Liver (tissue), 9 donors: ENCODE data around the gene OR2L2. TPM values are rescaled to one million over a fixed set of nuclear protein-coding genes. Genes with fewer than 3 reads are reported as not detected.

Source experiments
- DNase-seq: peaks from one replicate; pipeline ENCODE4 v3.0.0-alpha.2; 2017; ENCODE audit warnings: low spot score
- H3K27ac ChIP-seq, 2 donors: one replicate each; pipeline ENCODE4 v1.7.0; 2013; ENCODE audit warnings: inconsistent platforms in 2 of 2, low read length in 2 of 2, control low read depth in 1 of 2, low read depth in 1 of 2, mild to moderate bottlenecking in 1 of 2
- H3K27me3 ChIP-seq, 4 donors: one replicate each; pipeline versions ENCODE4 v1.6.1 to v1.7.0; 2013; ENCODE audit warnings: low read length in 3 of 4, inconsistent platforms in 1 of 4, mild to moderate bottlenecking in 1 of 4, moderate library complexity in 1 of 4; ENCODE audit not compliant: control insufficient read depth in 4 of 4, insufficient read depth in 4 of 4
- H3K36me3 ChIP-seq, 4 donors: one replicate each; pipeline versions ENCODE4 v1.6.1 to v1.7.0; 2013; ENCODE audit warnings: low read length in 3 of 4, mild to moderate bottlenecking in 3 of 4, low read depth in 1 of 4, moderate library complexity in 1 of 4; ENCODE audit not compliant: control insufficient read depth in 4 of 4, insufficient read depth in 3 of 4
- H3K4me1 ChIP-seq, 4 donors: one replicate each; pipeline versions ENCODE4 v1.6.1 to v1.7.0; 2013; ENCODE audit warnings: low read length in 3 of 4, mild to moderate bottlenecking in 3 of 4, moderate library complexity in 1 of 4; ENCODE audit not compliant: control insufficient read depth in 4 of 4, insufficient read depth in 4 of 4
- H3K4me3 ChIP-seq, 3 donors: one replicate each; pipeline versions ENCODE4 v1.6.1 to v1.7.0; 2013; ENCODE audit warnings: low read length in 3 of 3, control low read depth in 1 of 3, low read depth in 1 of 3, mild to moderate bottlenecking in 1 of 3
- H3K9ac ChIP-seq, 2 donors: one replicate each; pipeline ENCODE4 v1.7.0; 2013; ENCODE audit warnings: low read length in 2 of 2, mild to moderate bottlenecking in 2 of 2, moderate library complexity in 2 of 2, control low read depth in 1 of 2, low read depth in 1 of 2
- H3K9me3 ChIP-seq, 4 donors: one replicate each; pipeline versions ENCODE4 v1.6.1 to v1.7.0; 2013; ENCODE audit warnings: low read length in 3 of 4; ENCODE audit not compliant: control insufficient read depth in 4 of 4
- ATF3 ChIP-seq: IDR thresholded peaks from 2 replicates; pipeline ENCODE4 v1.6.1; 2016; ENCODE audit warnings: antibody characterized with exemption
- EGR1 ChIP-seq, 2 donors: IDR thresholded peaks; 2 replicates each; pipeline ENCODE4 v1.6.1; 2016 to 2018; ENCODE audit warnings: antibody characterized with exemption in 2 of 2, low read depth in 2 of 2
- FOXA1 ChIP-seq: IDR thresholded peaks from 2 replicates; pipeline ENCODE4 v1.6.1; 2016; ENCODE audit warnings: antibody characterized with exemption
- GABPA ChIP-seq, 2 donors: IDR thresholded peaks in 1 of 2; conservative IDR thresholded peaks in 1 of 2; 2 replicates each; pipeline ENCODE4 v1.6.1; 2016; ENCODE audit warnings: antibody characterized with exemption in 2 of 2, mild to moderate bottlenecking in 1 of 2, moderate library complexity in 1 of 2
- HNF4A ChIP-seq, 2 donors: conservative IDR thresholded peaks; 2 replicates each; pipeline ENCODE4 v1.6.1; 2016; ENCODE audit warnings: antibody characterized with exemption in 2 of 2, mild to moderate bottlenecking in 2 of 2
- HNF4G ChIP-seq: IDR thresholded peaks from 2 replicates; pipeline ENCODE4 v1.6.1; 2016; ENCODE audit warnings: antibody characterized with exemption
- JUND ChIP-seq, 2 donors: IDR thresholded peaks; 2 replicates each; pipeline ENCODE4 v1.6.1; 2016; ENCODE audit warnings: antibody characterized with exemption in 2 of 2
- NR2F2 ChIP-seq: IDR thresholded peaks from 2 replicates; pipeline ENCODE4 v1.6.1; 2016; ENCODE audit warnings: antibody characterized with exemption
- RAD21 ChIP-seq, 2 donors: IDR thresholded peaks; 2 replicates each; pipeline ENCODE4 v1.6.1; 2016; ENCODE audit warnings: antibody characterized with exemption in 2 of 2, mild to moderate bottlenecking in 2 of 2
- RXRA ChIP-seq, 2 donors: IDR thresholded peaks; 2 replicates each; pipeline ENCODE4 v1.6.1; 2017 to 2018; ENCODE audit warnings: antibody characterized with exemption in 2 of 2, mild to moderate bottlenecking in 1 of 2
- SP1 ChIP-seq: IDR thresholded peaks from 2 replicates; pipeline ENCODE4 v1.6.1; 2018; ENCODE audit warnings: antibody characterized with exemption, mild to moderate bottlenecking
- TAF1 ChIP-seq: conservative IDR thresholded peaks from 2 replicates; pipeline ENCODE4 v1.6.1; 2016; ENCODE audit warnings: antibody characterized with exemption, mild to moderate bottlenecking
- ZBTB33 ChIP-seq: IDR thresholded peaks from 2 replicates; pipeline ENCODE4 v1.6.1; 2016; ENCODE audit warnings: antibody characterized with exemption
- WGBS: extraction: QIAGEN DNeasy Blood & Tissue Kit; methylation state at CpG from one replicate; pipeline ENCODE4 v1.1.7; 2013; 5-methylcytosine and 5-hydroxymethylcytosine counted together
- polyA plus RNA-seq, 2 donors: library from polyadenylated mRNA; stranded (reverse) in 1 of 2; unstranded in 1 of 2; fragments of 200-250 nt in 1 of 2; fragments of >200 nt in 1 of 2; fragmentation: Nextera tagmentation in 1 of 2; extraction: Ambion mirVana in 1 of 2; gene quantifications; one replicate each; pipeline versions ENCODE4 v1.2.1 to v1.2.3, GENCODE V29; 2013 to 2015
- total RNA-seq, 2 donors: library from RNA; depleted of rRNA; stranded (reverse); fragments of >200 nt; gene quantifications; one replicate each; pipeline ENCODE4 v1.2.3, GENCODE V29; 2014
- TF ChIP-seq, protein P1 (sequence below): IDR thresholded peaks from 2 replicates; pipeline ENCODE4 v1.6.1; 2016; ENCODE audit warnings: antibody characterized with exemption
- TF ChIP-seq, protein P2 (sequence below): fragments of 150-350 bp; IDR thresholded peaks from 2 replicates; pipeline ENCODE4 v1.5.1; 2017; ENCODE audit warnings: improper control_type of control experiment, low read depth, low read length; ENCODE audit not compliant: missing input control
- donor health status: healthy.
- donor health status: healthy.
- donor health status: healthy.
- donor health status: healthy.
- donor health status: healthy.

The OR2L2 gene
- total and polyA plus RNA-seq, 4 donors: 0.03 TPM; not detected in 3

DNA sequence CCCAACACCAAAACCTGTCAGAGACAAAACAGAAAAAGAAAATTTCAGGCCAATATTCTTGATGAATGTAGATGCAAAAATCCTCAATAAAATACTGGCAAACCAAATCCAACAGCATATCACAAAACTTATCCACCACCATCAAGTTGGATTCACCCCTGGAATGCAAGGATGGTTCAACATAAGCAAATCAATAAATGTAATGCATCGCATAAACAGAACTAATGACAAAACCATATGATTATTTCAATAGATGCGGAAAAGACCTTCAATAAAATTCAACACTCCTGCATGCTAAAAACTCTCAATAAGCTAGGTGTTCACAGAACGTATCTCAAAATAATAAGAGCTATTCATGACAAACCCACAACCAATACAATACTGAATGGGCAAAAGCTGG lies 20.2 kb upstream of the OR2L2 start:
- DNase-seq: no peak
- no peaks in the 10 kb centered on the region for H3K36me3 ChIP-seq

GRCh38 chr1:248013229-248013710 lies 16.6 kb upstream of the OR2L2 start, which contains the start of gene OR2L5:
Gene OR2L5 (plus strand): TSS chr1:248013660. CDS start chr1:248021948, 8,288 bp downstream.
- no peaks in the 10 kb centered on the region for H3K4me1 ChIP-seq
- 79% methylated on average over 2 of the region's 2 CpGs for WGBS
- no peak within 1 kb of the TSS for H3K4me3 ChIP-seq
- no peak within 1 kb of the TSS for H3K9ac ChIP-seq
- TF ChIP-seq ATF3 (no peak), RAD21 (IDR thresholded peaks at IDR 0.05) (no peak), SP1 (no peak)
- DNase-seq: no peak
- H3K27me3 ChIP-seq: no peaks in the 10 kb centered on the region
- no peak within 1 kb of the TSS for H3K27ac ChIP-seq
- H3K9me3 ChIP-seq: peaks cover 0 to 16% (median under 1%) of the 10 kb centered on the region in 4 donors
- no peaks in the 10 kb centered on the region for H3K36me3 ChIP-seq

More for the DNA sequence above, 20.2 kb upstream of the OR2L2 start:
- TF ChIP-seq, protein P1, sequence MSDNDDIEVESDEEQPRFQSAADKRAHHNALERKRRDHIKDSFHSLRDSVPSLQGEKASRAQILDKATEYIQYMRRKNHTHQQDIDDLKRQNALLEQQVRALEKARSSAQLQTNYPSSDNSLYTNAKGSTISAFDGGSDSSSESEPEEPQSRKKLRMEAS: no peak
- no peak for TF ChIP-seq FOXA1
- no peak for TF ChIP-seq GABPA (IDR thresholded peaks at IDR 0.05 in 1 of 2, conservative IDR thresholded peaks at IDR 0.05 in 1 of 2)
- no peak for TF ChIP-seq ATF3
- TF ChIP-seq HNF4A (conservative IDR thresholded peaks at IDR 0.05): no peak
- TF ChIP-seq, protein P2, sequence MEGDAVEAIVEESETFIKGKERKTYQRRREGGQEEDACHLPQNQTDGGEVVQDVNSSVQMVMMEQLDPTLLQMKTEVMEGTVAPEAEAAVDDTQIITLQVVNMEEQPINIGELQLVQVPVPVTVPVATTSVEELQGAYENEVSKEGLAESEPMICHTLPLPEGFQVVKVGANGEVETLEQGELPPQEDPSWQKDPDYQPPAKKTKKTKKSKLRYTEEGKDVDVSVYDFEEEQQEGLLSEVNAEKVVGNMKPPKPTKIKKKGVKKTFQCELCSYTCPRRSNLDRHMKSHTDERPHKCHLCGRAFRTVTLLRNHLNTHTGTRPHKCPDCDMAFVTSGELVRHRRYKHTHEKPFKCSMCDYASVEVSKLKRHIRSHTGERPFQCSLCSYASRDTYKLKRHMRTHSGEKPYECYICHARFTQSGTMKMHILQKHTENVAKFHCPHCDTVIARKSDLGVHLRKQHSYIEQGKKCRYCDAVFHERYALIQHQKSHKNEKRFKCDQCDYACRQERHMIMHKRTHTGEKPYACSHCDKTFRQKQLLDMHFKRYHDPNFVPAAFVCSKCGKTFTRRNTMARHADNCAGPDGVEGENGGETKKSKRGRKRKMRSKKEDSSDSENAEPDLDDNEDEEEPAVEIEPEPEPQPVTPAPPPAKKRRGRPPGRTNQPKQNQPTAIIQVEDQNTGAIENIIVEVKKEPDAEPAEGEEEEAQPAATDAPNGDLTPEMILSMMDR: no peak
- no peak for TF ChIP-seq ZBTB33
- H3K4me3 ChIP-seq: no peak overlapping the region
- no peak overlapping the region for H3K9ac ChIP-seq
- 74% methylated on average over 3 of the region's 3 CpGs for WGBS
- H3K27ac ChIP-seq: no peak overlapping the region
- H3K9me3 ChIP-seq: peaks cover 0 to 19% (median 1%) of the 10 kb centered on the region in 4 donors
- no peaks in the 10 kb centered on the region for H3K4me1 ChIP-seq
- H3K27me3 ChIP-seq: no peaks in the 10 kb centered on the region

DNA sequence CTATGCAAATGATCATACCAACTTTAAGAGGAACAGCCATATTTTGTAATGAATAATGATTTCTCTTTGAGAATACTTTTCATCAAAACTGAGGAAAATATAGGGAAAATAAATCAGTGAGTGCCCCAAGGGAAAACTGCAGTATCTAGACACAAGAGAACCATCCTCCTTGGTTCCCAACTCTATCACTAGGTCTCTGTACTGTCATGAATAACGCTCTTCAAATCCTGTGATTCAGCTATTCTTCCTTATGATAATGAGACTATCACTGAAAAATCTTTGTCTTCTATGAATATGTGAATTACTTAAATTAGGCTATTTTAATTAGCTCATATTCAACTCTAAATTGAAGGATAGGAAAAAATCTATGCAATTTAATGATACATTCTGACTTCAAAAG lies 14.1 kb upstream of the OR2L2 start:
- no peaks in the 10 kb centered on the region for H3K36me3 ChIP-seq
- H3K4me3 ChIP-seq: no peak overlapping the region
- no peak overlapping the region for H3K27ac ChIP-seq
- no peak overlapping the region for H3K9ac ChIP-seq
- H3K9me3 ChIP-seq: peaks cover 0 to 11% (median under 1%) of the 10 kb centered on the region in 4 donors
- 72% methylated on average over 1 of the region's 1 CpG for WGBS
- DNase-seq: no peak
- TF ChIP-seq TAF1: no peak
- no peak for TF ChIP-seq EGR1 (IDR thresholded peaks at IDR 0.05; ENCODE audit: low read depth in 2 of 2)
- TF ChIP-seq, protein P1: no peak
- no peak for TF ChIP-seq GABPA (IDR thresholded peaks at IDR 0.05 in 1 of 2, conservative IDR thresholded peaks at IDR 0.05 in 1 of 2)
- TF ChIP-seq ATF3: no peak
- no peak for TF ChIP-seq SP1
- TF ChIP-seq, protein P2: no peak
- no peak for TF ChIP-seq FOXA1
- TF ChIP-seq NR2F2: no peak
- TF ChIP-seq HNF4G: no peak
- TF ChIP-seq RXRA (IDR thresholded peaks at IDR 0.05): no peak
- no peak for TF ChIP-seq JUND (IDR thresholded peaks at IDR 0.05)
- H3K27me3 ChIP-seq: no peaks in the 10 kb centered on the region
- H3K4me1 ChIP-seq: no peaks in the 10 kb centered on the region
